GM12872 (cell line): ENCODE results near the gene SPTB.

ENCODE experiments used
- TF ChIP-seq, protein P1 (sequence below): IDR thresholded peaks from 3 replicates; pipeline ENCODE4 v1.5.1; 2011; ENCODE audit warnings: low read depth, mild to moderate bottlenecking, low read length, moderate library complexity; ENCODE audit not compliant: insufficient read depth

SPTB gene

DNA sequence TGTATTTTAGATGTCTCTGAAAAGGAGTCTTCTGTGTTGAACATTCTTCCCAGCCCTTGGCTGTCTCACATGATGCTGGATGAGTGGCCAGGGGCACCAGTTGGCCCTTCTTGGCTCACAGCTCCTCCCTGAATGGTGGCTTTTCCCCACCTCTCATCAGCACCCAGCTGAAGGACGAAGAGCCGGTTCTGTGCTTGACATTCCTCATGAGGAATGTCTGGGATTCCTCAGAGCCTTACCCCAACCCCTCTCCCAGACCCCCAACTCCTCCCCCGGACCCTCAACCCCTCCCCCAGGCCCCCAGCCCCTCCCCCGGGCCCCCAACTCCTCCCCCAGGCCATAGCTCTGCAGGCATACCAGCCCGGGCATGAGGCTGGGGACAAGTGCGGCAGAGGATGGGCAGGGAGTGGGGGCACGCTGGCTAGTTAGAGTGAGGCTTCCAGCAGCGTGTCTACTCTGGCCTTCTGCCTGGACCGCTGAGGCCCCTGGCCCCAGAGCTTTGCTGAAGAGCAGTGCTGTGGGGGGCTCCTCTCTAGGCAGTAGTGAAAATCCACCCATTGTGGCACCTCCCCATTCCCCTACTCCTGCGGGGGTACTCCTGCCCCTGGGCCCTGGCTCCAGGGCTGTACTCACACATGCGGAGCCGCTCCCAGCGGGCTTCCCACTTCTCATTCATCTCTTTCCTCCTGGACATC is 111.2 kb downstream of the SPTB start:
- TF ChIP-seq, protein P1, sequence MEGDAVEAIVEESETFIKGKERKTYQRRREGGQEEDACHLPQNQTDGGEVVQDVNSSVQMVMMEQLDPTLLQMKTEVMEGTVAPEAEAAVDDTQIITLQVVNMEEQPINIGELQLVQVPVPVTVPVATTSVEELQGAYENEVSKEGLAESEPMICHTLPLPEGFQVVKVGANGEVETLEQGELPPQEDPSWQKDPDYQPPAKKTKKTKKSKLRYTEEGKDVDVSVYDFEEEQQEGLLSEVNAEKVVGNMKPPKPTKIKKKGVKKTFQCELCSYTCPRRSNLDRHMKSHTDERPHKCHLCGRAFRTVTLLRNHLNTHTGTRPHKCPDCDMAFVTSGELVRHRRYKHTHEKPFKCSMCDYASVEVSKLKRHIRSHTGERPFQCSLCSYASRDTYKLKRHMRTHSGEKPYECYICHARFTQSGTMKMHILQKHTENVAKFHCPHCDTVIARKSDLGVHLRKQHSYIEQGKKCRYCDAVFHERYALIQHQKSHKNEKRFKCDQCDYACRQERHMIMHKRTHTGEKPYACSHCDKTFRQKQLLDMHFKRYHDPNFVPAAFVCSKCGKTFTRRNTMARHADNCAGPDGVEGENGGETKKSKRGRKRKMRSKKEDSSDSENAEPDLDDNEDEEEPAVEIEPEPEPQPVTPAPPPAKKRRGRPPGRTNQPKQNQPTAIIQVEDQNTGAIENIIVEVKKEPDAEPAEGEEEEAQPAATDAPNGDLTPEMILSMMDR = no peak

DNA sequence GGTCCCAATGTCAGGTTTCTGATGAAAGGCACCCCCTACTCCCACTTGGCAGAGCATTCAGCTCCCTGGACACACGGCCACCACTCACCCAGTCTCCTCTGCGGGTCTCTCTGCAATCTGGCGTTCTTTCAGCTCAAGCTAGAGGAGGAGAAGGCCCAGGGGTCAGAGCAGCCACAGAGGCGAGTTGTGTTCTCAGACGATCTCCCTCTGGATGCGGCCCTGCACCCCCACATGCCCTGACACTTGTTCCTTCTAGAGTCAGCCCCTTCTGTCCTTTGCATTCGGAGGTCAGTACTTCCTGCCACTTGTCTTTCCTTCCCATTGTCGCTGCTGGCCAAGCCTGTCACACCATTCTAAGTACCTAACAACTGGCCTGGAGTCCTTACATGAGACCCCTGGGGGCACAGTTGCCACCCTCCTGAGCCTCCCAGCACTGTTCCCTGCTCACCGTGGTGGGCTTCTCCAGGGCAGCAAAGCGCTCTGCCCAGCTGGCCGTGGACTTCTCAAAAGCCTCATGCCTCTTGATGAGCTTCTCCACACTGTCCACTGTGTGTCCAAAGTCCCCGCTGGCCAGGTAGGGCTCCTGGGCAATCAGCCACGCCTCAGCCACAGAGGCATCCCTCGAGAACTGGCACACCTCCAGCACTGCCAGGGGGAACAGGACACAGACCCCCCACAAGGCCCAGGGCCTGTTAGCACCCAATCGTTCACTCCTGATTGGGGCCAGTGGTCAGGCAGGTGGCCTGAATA is 112.3 kb downstream of the SPTB start:
- TF ChIP-seq, protein P1 = no peak

DNA sequence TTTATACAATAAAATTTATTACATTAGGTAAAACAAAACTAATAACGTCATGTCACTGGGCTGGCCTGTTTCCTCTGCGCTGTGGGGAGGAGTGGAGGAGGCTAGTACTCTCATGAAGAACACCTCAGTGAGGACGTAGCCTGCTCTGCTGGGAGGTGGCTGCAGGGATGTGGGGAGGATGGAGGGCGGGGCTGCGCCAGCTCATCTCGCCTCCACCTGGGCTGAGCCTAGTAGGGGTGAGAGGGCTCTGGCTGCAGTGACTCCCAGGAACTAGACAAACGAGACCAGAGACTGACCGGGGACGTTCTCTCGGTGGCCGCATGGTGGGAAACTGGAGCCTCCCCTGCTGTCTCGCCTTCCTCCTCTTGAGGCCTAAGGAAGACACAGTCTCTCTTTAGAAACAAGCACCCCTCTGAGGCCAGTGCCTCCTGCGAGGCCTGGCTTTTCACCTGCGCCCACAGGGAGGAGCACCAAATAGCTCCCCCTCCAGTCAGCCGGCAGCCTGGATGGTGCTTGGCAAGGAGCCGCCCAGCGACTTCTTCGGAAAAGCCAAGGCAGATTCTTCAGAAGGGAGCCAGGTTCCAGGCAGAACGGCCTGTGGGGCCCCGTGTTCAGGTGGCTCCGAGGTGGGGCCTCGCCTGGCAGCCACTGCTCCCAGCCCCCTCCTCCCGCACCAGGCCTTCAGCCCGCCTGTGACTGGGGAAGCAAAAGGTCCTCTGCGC is 113.1 kb downstream of the SPTB start:
- TF ChIP-seq, protein P1 = no peak

DNA sequence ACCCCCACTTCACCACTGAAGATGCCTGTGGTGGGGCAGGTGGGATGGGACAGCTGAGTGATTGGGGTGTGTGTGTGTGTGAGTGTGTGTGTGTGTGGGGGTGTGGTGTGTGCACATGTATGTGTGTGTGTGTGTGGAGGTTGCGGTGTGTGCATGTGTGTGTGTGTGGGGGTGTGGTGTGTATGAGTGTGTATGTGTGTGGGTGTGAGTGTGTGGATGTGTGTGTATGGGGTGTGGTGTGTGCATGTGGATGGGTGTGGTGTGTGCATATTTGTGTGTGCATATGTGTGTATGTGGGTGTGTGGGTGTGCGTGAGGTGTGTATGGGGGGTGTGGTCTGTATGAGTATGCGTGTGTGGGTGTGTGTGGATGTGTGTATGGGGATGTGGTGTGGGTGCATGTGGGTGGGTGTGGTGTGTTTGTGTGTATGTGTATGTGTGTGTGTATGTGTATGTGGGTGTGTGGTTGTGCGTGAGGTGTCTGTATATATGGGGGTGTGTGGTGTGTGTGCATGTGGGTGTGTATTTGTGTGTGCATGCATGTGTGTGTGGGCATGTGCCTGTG is 113.9 kb downstream of the SPTB start:
- TF ChIP-seq, protein P1 = no peak

DNA sequence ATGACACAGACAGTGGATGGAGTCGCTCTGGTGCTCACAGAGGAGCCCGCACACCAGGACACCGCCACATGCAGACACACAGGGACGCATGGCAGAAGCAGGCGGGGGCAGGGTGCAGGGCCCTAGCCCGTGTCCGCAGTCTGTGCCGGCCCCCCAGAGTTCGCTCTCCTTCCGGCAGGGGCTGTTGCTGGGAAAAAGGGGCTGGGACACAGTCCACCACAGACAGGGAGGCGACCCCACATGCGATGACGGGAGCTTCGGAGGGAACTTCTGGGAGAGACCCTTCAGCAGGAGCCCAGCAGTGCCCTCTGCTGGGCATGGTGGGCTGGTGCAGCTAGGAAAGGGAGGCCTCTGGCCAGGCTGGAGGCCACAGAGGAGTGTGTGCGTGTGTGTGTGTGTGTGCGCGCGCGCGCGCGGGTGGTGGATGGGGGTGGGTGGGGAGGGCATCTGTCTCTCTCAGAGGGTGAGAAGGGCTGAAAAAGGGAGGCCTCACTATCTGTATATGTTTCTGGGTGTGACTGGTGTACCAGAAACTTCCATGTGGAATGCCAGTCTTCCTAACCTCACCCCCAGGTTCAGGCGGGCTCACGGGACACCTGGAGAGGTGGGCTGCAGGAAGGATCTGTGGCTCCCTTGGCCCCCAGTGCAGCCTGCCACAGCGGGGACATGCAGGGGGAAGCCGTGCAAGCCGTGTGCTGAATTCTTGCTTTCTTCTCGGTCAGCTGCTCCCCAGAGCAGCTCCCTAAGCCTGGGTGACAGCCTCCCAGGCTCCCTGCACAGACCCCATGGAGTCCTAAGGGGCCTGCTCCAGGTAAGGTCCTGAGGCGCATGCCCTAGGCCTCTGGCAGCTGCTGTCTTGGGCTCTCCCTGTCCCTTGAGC is 114.8 kb downstream of the SPTB start:
- TF ChIP-seq, protein P1 = peak; percentile 96

DNA sequence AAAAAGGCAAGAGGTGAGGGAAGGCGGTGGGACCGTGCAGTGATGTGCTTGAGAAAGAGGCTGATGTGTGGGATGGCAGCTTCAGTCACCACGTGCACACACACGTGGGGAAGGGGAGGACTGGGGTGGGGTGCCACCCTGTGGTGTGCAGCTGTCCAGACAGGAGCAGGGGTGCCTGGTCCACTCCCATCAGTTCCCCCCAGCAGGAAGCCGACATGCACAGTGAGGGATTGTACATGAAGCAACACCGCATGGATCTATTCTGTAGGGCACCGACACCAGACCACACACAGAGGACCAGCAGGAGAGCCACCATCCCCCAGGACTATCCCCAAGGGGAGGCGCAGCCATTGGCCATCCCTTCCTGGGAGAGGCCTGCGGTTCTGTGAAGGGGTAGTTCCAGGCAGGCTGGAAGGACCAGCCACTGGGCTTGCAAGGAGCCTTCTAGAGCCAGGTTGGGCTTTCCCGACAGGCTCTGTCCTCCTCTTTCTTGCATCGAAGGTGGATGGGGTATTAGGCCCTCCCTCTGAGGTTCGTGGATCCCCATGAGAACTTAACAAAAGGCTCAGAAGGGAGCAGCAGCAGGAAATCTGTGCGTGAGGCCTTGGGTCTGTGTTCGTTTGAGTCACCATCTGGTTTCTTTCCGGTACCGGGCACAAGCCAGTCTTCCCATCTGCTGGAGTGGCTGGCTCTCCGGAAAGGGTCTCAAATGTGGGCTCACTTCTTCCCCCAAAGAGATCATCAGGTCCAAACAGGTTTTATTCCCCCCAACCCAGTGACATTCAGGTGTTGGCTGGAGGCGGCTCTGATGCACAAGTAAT is 115.7 kb downstream of the SPTB start:
- TF ChIP-seq, protein P1 = peak; percentile 13; the same call in 1 of the 3 replicates
